HG03521 (cell line): Measurements from ENCODE around the gene PLPP3.

Experiments
- ATAC-seq: cut with Tn5 transposase; IDR thresholded peaks from one replicate; pipeline ENCODE4 v1.9.1; 2021; ENCODE audit warnings: mild to moderate bottlenecking, moderate library complexity; ENCODE audit not compliant: unreplicated experiment

Gene PLPP3

DNA sequence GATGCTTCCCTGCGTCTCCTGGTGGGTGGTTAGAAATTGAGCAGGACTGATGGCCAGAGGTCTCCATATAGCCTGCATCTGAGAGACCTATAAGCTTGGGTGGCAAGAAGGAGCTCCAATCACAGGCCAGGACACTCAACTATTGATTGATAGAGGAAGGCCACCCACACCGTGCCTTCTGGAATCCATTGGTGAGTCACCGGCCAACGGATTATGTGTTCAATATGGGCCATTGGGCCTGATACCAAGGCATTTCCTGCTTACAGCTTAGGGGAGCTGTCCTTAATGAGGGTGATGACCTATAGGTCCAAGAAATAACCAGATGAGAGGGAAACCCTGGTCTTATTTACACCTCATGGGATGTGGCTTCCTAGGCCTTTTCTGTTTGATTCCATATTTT is 115.1 kb downstream of the PLPP3 start:
- ATAC-seq = no peak

DNA sequence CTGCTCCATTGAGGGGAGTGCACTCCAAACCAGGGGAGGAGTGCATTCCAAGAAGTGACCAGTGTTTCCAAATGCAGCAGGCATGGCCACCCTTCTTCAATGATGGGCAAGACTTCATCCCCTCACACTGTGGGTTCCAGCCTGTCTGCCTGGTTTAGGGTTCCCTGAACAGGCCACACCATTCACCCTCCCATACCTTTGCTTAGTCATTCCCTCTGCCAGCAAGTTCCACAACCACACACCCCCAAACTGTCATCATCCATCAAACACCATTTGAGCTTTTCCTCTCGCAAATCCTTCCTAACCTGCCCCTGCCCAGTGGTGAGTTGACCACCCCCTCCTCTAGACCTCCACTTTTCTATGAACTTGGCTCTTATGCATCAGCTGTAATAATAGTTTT is 116.0 kb downstream of the PLPP3 start:
- no peak for ATAC-seq

DNA sequence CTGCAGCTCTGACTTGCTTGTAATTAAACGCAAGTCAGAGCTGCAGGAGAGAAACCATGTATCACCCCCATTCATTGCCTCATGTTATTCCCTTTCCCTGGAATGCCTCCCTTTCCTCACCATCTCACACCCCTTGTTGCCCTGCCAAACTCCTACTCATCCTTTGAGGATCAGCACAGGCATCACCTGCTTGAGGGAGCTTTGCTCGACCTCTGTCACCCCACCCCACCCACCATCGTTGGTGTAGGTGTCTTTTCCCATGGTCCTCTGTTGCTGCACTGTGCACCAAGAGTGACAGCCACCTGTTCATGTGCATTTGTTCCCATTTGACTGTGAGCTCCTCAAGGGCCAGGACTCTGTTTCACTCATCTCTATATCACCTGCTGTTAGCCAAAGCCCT is 117.2 kb downstream of the PLPP3 start:
- ATAC-seq = no peak

DNA sequence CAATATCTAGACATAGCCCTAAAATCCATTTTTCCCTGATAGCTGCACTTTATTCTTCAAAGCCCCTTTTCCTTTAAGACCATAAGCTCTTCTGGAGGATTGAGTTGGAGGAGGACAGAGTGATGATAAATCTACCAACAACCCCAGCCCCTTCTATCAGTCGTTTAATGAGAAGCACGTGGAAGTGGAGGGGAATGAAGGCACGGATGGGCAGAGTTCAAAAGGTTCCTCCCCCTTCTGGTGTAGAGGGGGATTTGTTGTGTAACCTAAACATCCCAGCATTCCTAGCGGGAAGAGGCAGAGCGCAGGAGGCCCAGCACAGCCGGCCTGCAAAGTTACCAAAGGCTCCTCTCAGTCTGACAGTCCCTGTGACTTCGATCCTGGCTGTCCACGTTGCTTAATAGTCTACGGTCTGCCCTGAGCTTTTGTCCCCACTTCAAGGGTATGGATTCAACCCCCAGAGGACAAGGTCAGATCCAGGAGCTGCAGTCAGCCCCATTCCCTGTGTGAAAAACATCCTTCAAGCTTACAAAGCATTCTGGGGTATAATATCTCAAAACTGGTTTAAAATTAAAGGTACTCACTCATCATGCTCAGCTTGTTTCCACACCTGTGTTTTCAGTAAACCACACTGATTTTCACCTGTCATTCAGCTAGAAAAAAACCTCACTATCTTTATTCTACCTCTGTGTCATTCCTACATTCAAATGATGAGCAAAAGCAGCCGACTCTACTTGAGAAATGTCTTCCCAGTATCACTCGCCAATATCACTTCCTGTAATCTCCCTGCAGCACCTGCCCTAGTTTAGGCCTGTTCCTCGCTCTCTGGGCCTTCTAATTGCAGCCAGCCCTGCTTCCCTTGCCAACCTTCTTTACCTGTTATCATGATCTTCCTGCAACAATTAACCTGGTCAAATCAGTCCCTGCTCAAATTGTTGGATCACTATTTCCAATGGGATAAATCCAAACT is 117.9 kb downstream of the PLPP3 start:
- ATAC-seq = no peak

- no peak for ATAC-seq
Measured at GRCh38 chr1:56459260-56459659, 120.1 kb downstream of the PLPP3 start.

DNA sequence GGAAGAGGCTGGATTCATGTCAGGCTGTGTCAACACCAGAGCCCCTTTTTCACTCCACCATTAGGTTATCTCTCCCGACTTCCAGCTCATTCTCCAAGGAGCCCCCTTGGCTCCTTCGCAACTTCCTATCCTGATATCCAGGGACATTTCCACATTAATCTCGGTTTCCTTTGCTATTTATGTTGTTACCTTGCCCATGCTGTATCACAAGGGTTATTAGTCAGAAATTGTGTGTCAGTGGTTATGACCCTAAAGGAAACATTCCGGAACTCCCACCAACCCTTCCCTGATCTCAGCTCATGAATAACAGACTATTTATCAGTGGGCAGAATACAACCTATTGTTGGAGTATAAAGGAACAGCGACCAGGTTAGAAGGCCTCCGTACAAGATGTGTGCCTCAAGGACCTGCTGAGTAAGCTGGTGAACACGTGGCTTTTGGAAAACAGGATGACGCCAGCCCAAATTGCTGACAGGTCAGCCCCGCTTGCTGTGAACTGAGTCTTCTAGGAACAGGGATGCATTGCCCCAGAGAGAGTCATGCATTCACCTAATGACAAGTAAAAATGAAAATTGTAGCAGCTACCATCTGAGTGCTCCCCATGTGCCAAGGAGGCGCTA is 121.5 kb downstream of the PLPP3 start:
- no peak for ATAC-seq

- ATAC-seq = no peak
Measured at GRCh38 chr1:56456435-56457101, 122.8 kb downstream of the PLPP3 start.

GRCh38 chr1:56453417-56454078 is 125.8 kb downstream of the PLPP3 start:
- no peak for ATAC-seq

- ATAC-seq = no peak
Measured at GRCh38 chr1:56453016-56453415, 126.3 kb downstream of the PLPP3 start.

DNA sequence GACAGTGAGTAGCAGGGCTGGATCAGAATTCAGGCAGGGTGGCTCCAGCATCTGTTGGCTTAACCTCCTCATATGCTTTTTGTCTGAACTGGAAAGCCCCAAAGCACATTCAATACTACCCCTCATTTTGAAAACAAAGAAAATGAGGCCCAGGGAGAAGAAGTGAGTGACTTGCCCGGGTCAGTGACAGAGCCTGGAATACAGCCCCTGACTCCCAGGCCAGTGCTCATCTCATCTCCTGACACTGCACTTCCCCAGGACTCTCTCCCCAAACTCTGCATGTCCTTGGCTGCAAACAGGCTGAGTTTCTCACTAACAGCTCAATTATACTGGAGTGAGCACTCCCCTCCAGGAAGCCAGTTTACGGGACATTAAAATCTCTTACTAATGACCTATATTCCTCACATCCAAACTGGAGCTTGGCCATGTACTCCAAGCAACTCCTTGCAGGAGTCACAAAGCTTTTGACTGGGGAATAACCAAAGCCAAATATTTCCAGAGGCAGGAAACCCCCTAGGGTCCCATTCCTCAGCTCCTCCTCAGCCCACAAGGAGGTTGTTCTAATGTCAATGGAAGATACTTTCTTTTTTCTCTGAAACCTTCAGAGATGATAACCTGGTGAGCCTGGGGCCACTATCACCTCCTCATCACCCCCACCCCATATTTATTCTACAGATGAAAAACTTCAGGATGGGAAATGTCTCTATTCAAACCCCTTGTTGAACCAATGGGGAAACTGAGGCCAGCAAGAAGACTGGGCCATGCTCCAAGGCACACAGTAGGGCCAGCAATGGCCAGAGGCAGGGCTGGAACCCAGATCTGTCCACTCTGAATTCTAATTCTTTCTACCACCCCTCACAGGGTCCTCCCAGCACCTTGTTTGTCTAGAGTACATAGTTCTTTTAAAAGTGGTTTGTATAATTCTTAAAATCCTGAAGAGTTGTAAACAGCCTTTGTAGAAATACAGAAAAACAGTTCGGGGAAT is 127.0 kb downstream of the PLPP3 start:
- ATAC-seq = no peak

GRCh38 chr1:56451491-56451890 is 127.9 kb downstream of the PLPP3 start:
- ATAC-seq = no peak

- no peak for ATAC-seq
Measured at GRCh38 chr1:56450004-56450666, 129.2 kb downstream of the PLPP3 start.

DNA sequence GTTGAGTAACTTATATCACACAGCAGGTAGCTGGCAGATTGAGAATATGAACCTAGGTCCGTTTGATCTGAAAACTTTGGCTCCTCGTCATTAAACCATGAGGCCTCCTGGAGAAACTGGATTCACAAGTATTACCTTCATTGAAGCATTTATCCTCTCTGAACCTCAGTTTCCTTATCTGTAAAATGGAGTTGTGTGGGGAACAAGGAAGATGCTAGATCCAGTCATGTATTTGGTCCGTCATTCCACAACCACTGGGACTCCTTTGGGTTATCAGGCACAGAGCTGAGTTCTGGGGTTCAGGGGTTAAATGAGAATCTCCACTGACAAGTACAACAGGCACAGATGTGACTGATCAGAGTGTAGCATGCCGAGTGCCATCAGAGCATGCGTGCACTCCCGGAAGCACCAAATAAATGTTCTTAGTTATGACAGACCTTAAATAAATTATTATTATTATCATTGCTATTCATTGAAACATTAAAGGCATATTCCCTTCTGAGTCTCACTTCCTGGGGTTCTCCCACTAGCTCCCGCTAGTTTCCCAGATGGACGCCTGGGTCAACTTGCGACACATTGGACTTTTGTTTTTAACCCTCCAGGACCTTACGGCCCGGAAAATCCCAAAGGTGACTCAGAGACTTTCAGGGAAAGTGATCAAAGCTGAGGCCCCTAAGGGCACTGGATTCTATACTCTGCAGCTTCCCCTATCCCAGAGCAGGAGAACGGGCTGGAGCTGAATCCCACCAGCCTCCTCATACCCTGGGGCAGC is 130.6 kb downstream of the PLPP3 start:
- ATAC-seq = no peak

DNA sequence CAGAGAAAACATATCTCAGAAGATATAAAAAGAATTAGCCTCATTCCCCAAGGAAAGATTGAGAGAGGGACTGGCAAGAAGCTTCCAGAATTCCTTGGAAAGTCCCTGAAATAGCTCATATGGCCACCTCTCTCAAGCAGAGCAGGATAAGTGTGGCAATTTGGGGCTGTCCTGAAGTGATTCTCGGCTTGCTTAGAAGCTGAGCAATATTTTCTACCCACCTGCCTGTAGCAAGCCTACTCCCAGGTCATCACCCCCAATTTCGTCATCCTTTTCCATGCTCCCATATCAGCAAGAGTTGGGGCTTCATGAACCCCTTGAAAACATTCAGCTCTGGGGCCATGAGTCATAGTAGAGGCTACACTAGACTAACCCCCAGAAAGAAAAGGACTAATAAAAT is 131.5 kb downstream of the PLPP3 start:
- no peak for ATAC-seq

GRCh38 chr1:56446531-56447098 is 132.7 kb downstream of the PLPP3 start:
- no peak for ATAC-seq

DNA sequence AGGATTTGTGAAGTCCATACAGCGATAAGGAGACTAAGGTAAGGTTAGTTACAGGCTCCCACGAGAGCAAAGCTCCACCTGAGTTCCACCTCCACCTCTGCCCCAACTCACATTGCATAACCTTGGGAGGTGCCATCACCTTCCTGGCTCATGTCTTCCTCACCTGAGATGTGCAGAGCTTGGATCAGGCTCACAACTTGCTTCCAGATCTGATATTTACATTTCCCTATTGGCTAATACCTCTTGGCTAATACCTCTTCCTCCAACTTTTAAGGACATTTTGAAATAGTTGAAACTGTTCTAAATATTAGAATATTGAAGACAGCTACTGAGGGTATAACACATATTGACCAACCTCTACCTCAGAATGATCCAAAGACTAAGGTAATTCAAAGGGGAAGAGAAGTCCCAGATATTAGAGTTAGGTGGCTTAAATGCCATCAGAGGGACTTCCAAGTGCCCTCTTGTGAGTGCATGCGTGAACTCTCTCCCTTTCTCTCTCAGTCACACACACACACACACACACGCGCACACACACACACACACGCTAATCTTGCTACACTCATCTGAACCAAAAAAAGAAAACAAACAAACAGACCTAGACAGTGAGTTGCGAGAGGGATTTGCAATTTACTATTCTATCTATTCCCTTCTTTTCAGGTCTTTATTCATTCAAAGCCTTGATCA is 134.3 kb downstream of the PLPP3 start:
- no peak for ATAC-seq
